Frontal cortex (tissue), 4 donors: ENCODE data around the gene CASKIN1. TPM values are rescaled to one million over a fixed set of nuclear protein-coding genes. Genes with fewer than 3 reads are reported as not detected.

Source experiments
- DNase-seq, 2 donors: peaks; one replicate each; pipeline ENCODE4 v3.0.0; 2012; ENCODE audit warnings: low spot score in 2 of 2
- FAIRE-seq: peaks from 2 replicates; lab custom pipeline; 2012; peaks lifted over from hg19 to GRCh38; lab: Jason Lieb, UNC
- total RNA-seq: library from RNA; depleted of rRNA; stranded (reverse); fragments of >200 nt; gene quantifications from one replicate; pipeline ENCODE4 v1.2.3, GENCODE V29; 2014
- donor health status: control.
- donor health status: control.
- donor health status: control.

CASKIN1 gene
- total RNA-seq, 1 donor from 2014 or later: 15.9 TPM

DNA sequence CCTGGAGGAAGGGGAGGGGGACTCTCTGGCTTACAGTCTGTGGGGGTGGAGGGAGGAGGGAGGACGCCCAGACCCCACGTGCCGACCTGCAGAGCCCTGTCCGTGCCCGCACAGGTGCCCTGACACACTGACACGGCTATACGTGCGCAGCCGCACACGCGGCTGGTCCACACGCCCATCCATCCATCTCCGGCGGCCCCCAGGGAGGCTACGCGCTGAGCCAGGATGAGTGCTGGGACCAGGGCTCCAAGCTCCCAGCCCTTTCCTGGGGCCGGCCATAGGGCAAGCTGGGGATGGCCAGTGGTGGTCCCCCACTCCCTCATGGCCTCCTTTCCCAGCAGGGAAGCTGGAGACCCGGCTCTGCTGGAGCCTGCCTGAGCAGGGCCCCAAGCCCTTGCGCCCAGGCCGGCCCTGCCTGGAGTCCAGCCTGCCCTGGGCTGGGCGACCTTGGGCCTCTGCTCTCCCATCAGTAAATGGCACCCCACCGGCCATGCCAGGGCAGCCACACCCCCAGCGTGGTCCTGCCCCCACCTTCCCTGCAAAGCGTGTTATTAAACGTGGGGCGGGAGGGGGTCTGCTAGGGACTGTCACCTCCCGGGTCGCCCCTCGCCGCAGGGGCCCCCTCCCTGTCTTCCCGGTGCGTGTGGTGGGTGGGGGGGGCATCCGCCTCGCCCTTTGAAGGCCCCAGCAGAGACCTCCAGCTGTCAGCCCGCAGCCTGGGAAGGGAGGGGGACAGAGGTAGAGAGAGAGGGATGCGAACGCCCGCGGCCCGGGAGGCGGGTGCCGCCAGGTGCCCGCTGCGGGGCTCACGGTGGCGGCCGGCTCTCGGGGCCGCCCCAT is 863 bp downstream of the CASKIN1 start:
- DNase-seq (no peak), FAIRE-seq (no peak)

DNA sequence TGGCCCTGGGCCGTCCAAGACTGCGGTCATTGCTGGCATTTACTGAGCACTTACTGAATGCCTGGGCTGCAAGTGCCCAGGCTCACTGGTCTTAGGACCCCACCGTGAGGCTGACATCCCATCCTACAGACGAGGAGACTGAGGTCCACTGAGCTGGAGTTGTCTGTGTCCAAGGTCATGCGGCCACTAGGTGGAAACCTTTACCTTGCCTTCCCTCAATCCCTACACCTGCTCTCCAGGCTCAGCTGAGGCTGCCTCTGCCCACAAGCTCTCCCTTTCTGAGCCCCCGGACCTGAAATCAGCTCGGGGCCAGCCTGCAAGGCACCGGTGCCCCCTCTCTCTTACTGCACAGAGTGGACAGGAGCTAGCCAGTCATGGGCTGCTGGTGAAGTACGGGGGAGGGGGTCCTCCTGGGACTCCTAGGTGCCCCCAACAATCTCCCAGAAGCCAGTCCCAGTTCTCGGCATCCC is 1.5 kb downstream of the CASKIN1 start:
- FAIRE-seq (no peak), DNase-seq (no peak)

DNA sequence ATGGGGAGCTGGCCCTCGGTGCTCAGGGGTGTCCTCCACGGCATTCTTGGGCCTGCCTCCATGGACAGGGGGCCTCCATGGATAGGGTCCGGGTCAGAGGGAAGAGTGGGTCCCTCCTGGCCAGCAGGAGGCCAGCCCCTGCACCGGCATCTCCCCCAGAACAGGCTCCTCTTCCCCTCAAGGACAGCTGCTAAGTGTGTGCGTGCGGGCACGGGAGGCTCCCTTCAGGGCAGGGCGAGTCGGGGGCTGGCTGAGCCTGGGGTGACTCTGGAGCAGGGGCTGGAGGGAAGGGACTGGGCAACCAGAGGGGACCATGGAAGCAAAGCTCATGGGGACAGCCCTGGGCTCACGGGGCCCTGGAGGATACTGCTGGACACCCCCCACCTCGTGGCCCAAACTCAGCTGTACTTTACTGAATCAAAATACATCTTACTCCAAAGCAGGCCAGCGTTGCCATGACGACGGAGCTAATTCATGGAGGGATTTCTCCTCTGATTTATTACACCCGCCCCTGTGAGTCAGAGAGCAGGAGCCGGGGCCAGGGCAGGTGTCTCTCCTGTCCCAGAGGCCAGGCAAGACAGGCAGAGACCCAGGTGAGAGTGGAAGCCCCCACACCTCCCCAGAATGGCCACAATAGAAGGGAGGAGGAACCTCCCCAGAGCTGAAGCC is 2.1 kb downstream of the CASKIN1 start:
- FAIRE-seq (no peak), DNase-seq (no peak)

DNA sequence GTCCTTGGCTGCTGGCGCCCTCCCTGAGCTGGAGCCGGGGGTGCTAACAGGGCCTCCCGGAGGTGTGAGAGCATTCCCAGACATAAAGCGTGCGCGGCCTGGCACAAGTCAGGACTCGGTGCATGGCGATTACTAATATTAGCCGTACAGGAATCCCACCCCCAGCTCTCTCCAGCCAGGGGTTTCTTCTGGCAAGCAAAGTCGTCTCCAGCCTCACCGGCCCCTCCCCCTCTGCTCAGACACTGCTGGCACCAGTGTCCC is 5.0 kb downstream of the CASKIN1 start:
- no peak for FAIRE-seq
- no peak for DNase-seq

- FAIRE-seq: no peak
- peak; percentile 67 to 71 for DNase-seq
These were observed 5.6 kb downstream of the CASKIN1 start for GRCh38 chr16:2190659-2191445.

- FAIRE-seq (no peak), DNase-seq (no peak)
These were observed 6.3 kb downstream of the CASKIN1 start for GRCh38 chr16:2190002-2190658.

- DNase-seq (no peak), FAIRE-seq (no peak)
These were observed 7.0 kb downstream of the CASKIN1 start for GRCh38 chr16:2189252-2189893.

DNA sequence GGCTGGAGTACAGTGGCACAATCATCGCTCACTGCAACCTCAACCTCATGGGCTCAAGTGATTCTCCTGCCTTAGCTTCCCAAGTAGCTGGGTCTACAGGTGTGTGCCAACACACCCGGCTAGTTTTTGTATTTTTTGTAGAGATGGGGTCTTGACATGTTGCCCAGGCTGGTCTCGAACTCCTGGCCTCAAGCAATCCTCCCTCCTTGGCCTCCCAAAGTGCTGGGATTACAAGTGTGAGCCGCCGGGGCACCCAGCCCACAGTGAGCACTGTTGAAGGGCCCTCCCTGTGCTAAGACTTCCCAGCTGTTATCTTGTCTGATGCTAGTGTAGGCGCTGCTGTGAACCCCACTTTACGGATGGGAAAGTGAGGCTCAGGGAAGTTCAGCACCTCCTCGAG is 8.0 kb downstream of the CASKIN1 start:
- no peak for DNase-seq
- FAIRE-seq: no peak

DNA sequence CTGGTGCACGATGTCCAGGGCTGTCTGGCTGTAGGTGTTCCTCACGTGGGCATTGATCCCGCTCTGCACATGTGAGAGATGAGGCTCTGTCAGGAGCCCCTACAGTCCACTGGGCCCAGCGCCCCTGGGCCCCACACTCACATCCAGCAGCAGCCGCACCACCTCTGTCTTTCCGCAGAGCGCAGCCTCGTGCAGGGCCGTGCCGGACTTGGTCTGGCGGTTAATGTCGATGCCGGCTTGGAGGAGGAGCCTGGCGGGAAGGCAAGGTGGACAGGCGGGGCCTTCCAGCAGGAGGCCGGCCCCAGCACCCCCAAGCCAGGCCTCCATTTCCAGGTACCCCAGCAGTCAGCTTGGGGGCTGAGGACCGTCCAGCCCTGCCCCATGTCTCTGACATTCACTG is 9.2 kb downstream of the CASKIN1 start:
- FAIRE-seq (no peak), DNase-seq (no peak)

DNA sequence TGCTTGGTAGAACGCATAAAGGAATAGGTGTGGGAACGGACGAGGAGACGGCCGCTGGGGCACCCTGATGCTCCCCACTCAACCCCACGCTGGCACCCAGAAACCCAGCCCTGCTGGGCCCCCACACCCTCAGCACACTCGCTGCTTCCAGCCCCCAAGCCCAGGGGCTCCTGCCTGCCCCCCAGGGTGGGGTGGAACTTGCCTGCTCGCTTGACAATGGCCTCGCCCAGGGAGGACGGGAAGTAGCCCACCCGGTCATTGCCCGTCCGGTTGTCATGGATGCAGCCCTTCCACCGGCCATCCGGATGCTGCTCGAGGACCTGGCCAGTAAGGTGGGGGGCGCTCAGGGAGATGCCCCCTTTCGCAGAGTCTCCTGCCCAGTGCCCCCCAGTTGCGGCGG is 9.9 kb downstream of the CASKIN1 start:
- no peak for DNase-seq
- no peak for FAIRE-seq

GRCh38 chr16:2186064-2186463 is 10.3 kb downstream of the CASKIN1 start:
- no peak for FAIRE-seq
- no peak for DNase-seq

DNA sequence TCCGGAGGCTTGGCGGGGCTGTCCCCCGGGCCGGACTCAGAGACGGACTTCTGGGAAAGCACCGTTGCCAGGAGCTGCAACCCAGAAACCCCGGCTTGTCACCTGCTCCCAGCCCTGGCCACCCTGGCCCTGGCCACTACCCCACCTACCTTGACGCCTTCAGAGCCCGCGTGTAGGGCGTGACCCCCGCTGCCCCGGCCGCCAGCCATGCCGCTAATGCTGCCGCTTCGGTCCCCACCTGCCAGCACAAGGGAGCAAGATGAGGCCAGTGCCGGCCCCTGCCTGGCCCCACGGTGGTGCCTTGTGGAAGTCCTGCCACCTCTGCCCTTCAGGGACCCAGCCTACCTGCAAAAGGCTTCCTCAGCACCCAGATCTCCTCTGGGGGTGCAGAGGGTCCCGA is 11.4 kb downstream of the CASKIN1 start:
- DNase-seq (no peak), FAIRE-seq (no peak)

DNA sequence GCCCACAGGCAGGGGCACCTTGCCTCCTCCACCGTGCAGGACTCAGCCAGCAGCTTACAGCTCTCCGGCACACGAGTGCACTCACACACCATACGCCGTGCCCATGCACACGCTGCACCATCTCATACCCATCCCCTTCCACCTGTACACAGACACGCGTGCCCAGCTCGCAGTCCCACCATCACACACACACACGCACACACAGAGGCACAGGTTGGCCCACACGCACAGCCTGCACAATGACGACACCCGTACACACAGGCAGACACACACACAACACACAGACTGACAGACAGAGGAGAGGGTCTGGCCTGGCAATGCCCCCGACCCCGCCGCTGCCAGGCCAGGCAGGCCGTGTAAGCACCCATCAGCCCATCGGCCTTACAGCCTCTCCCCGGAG is 12.1 kb downstream of the CASKIN1 start:
- FAIRE-seq (no peak), DNase-seq (no peak)

DNA sequence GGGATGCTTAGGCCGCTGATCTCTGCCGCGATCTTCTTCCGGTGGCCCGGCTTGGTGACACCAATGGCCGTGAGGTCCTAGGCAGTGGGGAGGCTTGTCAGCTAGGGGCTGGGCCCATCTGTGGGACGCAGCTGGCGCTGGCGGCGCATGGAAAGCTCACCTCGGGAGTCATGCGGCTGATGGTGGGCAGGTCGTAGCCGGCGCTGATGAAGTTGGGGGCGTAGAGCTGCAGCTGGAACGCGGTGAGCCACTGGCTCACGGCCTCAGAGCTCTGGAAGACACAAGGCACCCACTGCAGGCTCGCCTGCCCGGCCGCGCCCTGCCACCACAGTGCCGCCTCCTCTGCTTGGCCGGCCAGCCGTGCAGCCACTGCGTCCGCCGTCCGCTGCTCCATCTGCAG is 12.7 kb downstream of the CASKIN1 start:
- DNase-seq: no peak
- FAIRE-seq: no peak

DNA sequence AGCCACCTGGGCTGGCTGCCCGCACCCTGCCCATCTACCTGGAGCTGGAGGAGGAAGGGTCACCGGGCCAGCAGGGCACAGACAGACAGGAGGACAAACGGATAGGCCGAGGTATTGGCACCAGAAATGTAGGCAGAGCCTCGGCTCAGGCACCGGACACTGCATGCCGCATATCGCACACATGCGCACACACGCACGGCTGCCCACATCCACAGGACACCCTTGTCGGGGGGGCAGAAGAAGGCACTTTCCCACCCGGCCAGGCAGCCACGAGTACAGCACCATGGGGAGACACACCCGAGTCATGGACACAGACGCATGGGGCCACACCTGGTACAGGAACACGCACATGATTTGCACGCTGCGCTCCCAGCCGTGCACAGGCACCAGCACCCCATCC is 14.5 kb downstream of the CASKIN1 start:
- DNase-seq: no peak
- FAIRE-seq: no peak

GRCh38 chr16:2180962-2181923 is 15.2 kb downstream of the CASKIN1 start:
- FAIRE-seq: no peak

GRCh38 chr16:2180461-2180860 is 15.9 kb downstream of the CASKIN1 start:
- FAIRE-seq (no peak), DNase-seq (no peak)

More at GRCh38 chr16:2180962-2181923, 15.2 kb downstream of the CASKIN1 start:
- DNase-seq: no peak

GRCh38 chr16:2179576-2179975 is 16.8 kb downstream of the CASKIN1 start:
- DNase-seq (no peak), FAIRE-seq (no peak)

DNA sequence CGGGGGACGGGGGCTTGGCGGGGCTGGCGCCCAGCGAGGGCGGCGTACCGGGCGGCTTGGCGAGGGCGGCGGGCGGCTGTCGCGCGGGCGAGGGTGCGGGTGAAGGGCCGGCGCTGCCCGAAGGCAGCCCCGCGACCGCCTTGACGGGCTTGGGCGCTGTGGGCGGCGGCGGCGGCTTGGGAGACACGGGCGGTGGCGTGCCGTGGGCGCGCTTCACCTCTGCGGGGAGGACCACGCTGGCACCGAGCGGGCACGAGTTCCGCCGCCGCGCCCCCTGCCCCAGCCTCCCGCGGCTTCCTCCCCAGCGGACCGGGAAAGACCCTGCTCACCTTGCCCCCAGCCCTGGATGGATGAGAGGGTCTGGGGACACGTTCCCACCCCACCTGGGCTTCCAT is 17.3 kb downstream of the CASKIN1 start:
- no peak for FAIRE-seq
- no peak for DNase-seq
